A673 (cell line): ENCODE results near the gene C2orf80. TPM values are rescaled to one million over a fixed set of nuclear protein-coding genes. Genes with fewer than 3 reads are reported as not detected.
"Not testable (repeated sequence)": the region's sequence is repeated elsewhere in the genome, so short reads cannot be mapped to it uniquely, and the experiment has no call there.

Source experiments
- BruUV-seq: library from RNA; stranded (reverse); fragments of 400-500 nt; replicated peaks from 2 replicates; lab custom pipeline; 2021; lab: Mats Ljungman, UMichigan
- CTCF ChIA-PET: fragments of 300-600 bp; sonication (Branson Sonifier 250); formaldehyde crosslinking; loops from one replicate; lab custom pipeline; 2022; ENCODE audit warnings: antibody characterized with exemption; lab: Charles Lee
- POLR2A ChIA-PET: fragments of 300-600 bp; sonication (Branson Sonifier 250); formaldehyde crosslinking; loops from one replicate; lab custom pipeline; 2022; ENCODE audit warnings: antibody characterized with exemption; ENCODE audit not compliant: low non-redundant PET; lab: Charles Lee
- DNase-seq: peaks from one replicate; pipeline ENCODE4 v3.0.0-alpha.2; 2015; ENCODE audit warnings: low spot score
- H3K27ac ChIP-seq: fragments of 200-600 bp; sonication (generic); 2 replicates; pipeline ENCODE4 v1.5.1; 2016; ENCODE audit warnings: mixed run types, low read depth, mild to moderate bottlenecking, mixed read lengths, antibody characterized with exemption, low read length; ENCODE audit not compliant: poor library complexity, severe bottlenecking
- H3K27me3 ChIP-seq: fragments of 200-600 bp; sonication (generic); replicated peaks from 2 replicates; pipeline ENCODE4 v1.6.1; 2017; ENCODE audit warnings: mixed run types, low read depth, mild to moderate bottlenecking, mixed read lengths, antibody characterized with exemption, low read length; ENCODE audit not compliant: insufficient read depth, poor library complexity
- H3K36me3 ChIP-seq: fragments of 200-600 bp; sonication (generic); 2 replicates; pipeline ENCODE4 v1.6.1; 2016; ENCODE audit warnings: mixed run types, mild to moderate bottlenecking, mixed read lengths, antibody characterized with exemption, low read length; ENCODE audit not compliant: insufficient read depth, poor library complexity, severe bottlenecking
- H3K4me1 ChIP-seq: fragments of 200-600 bp; sonication (generic); 2 replicates; pipeline ENCODE4 v1.6.1; 2017; ENCODE audit warnings: mixed run types, mild to moderate bottlenecking, mixed read lengths, antibody characterized with exemption, low read length; ENCODE audit not compliant: insufficient read depth, poor library complexity, severe bottlenecking
- H3K4me3 ChIP-seq: fragments of 200-600 bp; sonication (generic); 2 replicates; pipeline ENCODE4 v1.5.1; 2016; ENCODE audit warnings: low read depth, mixed run types, mild to moderate bottlenecking, mixed read lengths, low read length; ENCODE audit not compliant: poor library complexity, severe bottlenecking
- H3K9me3 ChIP-seq: fragments of 200-600 bp; sonication (generic); 2 replicates; pipeline ENCODE4 v1.6.1; 2016; ENCODE audit warnings: mixed run types, low read depth, mild to moderate bottlenecking, mixed read lengths, antibody characterized with exemption, low read length; ENCODE audit not compliant: poor library complexity, severe bottlenecking
- CTCF ChIP-seq: fragments of 300-800, 200-600 bp; sonication (generic); conservative IDR thresholded peaks from 2 replicates; pipeline ENCODE4 v1.5.1; 2017; ENCODE audit warnings: low read depth, mild to moderate bottlenecking, antibody characterized with exemption, low read length, moderate library complexity, mixed read lengths
- EZH2 ChIP-seq: fragments of 200-600 bp; sonication (generic); IDR thresholded peaks from 2 replicates; pipeline ENCODE4 v1.6.1; 2017; ENCODE audit warnings: borderline replicate concordance, low read depth, mild to moderate bottlenecking, mixed read lengths, antibody characterized with exemption, low read length; ENCODE audit not compliant: poor library complexity, severe bottlenecking
- intact Hi-C: fragments of 100-400 bp; cut with micrococcal nuclease; formaldehyde crosslinking; loops from one replicate; pipeline ENCODE4 v1.10.0; 2022; ENCODE audit not compliant: unreplicated experiment
- total RNA-seq: library from RNA; stranded (reverse); gene quantifications from 2 replicates; pipeline ENCODE4 v1.2.3, GENCODE V29; 2021

The C2orf80 gene
- total RNA-seq, 1 experiment from 2014 or later, result not detected

GRCh38 chr2:208222351-208222750 lies 32.5 kb upstream of the C2orf80 start:
- no peaks in the 10 kb centered on the region for H3K9me3 ChIP-seq
- ChIA-PET CTCF (no interaction called here), POLR2A (interaction anchor here (0.7 kb wide), 1 partner anchor 20 kb away, joined by 3 read pairs; no protein-coding TSS in a partner anchor)
- H3K4me3 ChIP-seq, result no peak overlapping the region
- intact Hi-C loops, result no loop called here
- no peaks in the 10 kb centered on the region for H3K4me1 ChIP-seq
- no peak for TF ChIP-seq EZH2
- TF ChIP-seq CTCF, result no peak
- BruUV-seq, result no TSS peak
- no peak overlapping the region for H3K27ac ChIP-seq
- DNase-seq, result no peak
- no peaks in the 10 kb centered on the region for H3K36me3 ChIP-seq
- no peaks in the 10 kb centered on the region for H3K27me3 ChIP-seq

- BruUV-seq, H3K27me3 ChIP-seq, H3K27ac ChIP-seq, H3K9me3 ChIP-seq, H3K36me3 ChIP-seq, POLR2A ChIA-PET, CTCF ChIA-PET, H3K4me3 ChIP-seq, H3K4me1 ChIP-seq, intact Hi-C loops, DNase-seq: not testable (repeated sequence)
These were observed 32.0 kb upstream of the C2orf80 start for GRCh38 chr2:208221873-208222272.

- CTCF ChIA-PET, result no interaction called here
- no peak overlapping the region for H3K27ac ChIP-seq
These were observed 21.0 kb upstream of the C2orf80 start for GRCh38 chr2:208210688-208211451.

More at GRCh38 chr2:208210688-208211451, 21.0 kb upstream of the C2orf80 start:
- H3K27me3 ChIP-seq, result no peaks in the 10 kb centered on the region
- no peaks in the 10 kb centered on the region for H3K4me1 ChIP-seq
- TF ChIP-seq CTCF (no peak), EZH2 (no peak)
- POLR2A ChIA-PET, result interaction anchor here (0.6 kb wide), 1 partner anchor 491 kb away, joined by 6 read pairs; no protein-coding TSS in a partner anchor
- no peaks in the 10 kb centered on the region for H3K9me3 ChIP-seq
- no TSS peak for BruUV-seq
- intact Hi-C loops, result no loop called here
- no peaks in the 10 kb centered on the region for H3K36me3 ChIP-seq
- DNase-seq, result no peak
- H3K4me3 ChIP-seq, result no peak overlapping the region
